Ovary (tissue), 9 donors: ENCODE data around the gene PCDHGB7. TPM values are rescaled to one million over a fixed set of nuclear protein-coding genes. Genes with fewer than 3 reads are reported as not detected.
A peak's percentile ranks its signal among the peaks of the same experiment; 100 is the strongest.
"Not testable (repeated sequence)": the region's sequence is repeated elsewhere in the genome, so short reads cannot be mapped to it uniquely, and the experiment has no call there.

Experiments used
- DNase-seq, 5 donors: peaks; one replicate each; pipeline ENCODE4 v3.0.0-alpha.2; 2019 to 2020
- H3K27ac ChIP-seq, 2 donors: fragments of 200-600 bp; one replicate each; pipeline versions ENCODE4 v1.5.1 to v1.8.0; 2019 to 2022
- H3K27me3 ChIP-seq: fragments of 200-600 bp; one replicate; pipeline ENCODE4 v1.8.0; 2022
- H3K36me3 ChIP-seq: fragments of 200-600 bp; sonication (generic); one replicate; pipeline ENCODE4 v1.5.1; 2019
- H3K4me1 ChIP-seq: one replicate; pipeline ENCODE4 v1.8.1; 2013; ENCODE audit warnings: mild to moderate bottlenecking, moderate library complexity; ENCODE audit not compliant: insufficient read depth
- H3K4me3 ChIP-seq: fragments of 200-600 bp; sonication (generic); one replicate; pipeline ENCODE4 v1.5.1; 2017
- H3K9me3 ChIP-seq, 2 donors: fragments of 200-600 bp in 1 of 2; sonication (generic) in 1 of 2; one replicate each; pipeline versions ENCODE4 v1.5.1 to v1.8.1; 2013 to 2019; ENCODE audit warnings: mild to moderate bottlenecking in 1 of 2, moderate library complexity in 1 of 2
- CTCF ChIP-seq, 3 donors: fragments of 450-650 bp in 2 of 3; fragments of 200-600 bp in 1 of 3; IDR thresholded peaks; one replicate each; pipeline versions ENCODE4 v1.5.1 to v1.8.0; 2016 to 2022; ENCODE audit warnings: antibody characterized with exemption in 3 of 3, mild to moderate bottlenecking in 1 of 3
- EP300 ChIP-seq: sonication (generic); formaldehyde crosslinking; IDR thresholded peaks from one replicate; pipeline ENCODE4 v1.6.1; 2017; ENCODE audit warnings: antibody characterized with exemption
- POLR2A ChIP-seq: fragments of 450-650 bp; IDR thresholded peaks from one replicate; pipeline ENCODE4 v1.6.1; 2017; ENCODE audit warnings: antibody characterized with exemption, mild to moderate bottlenecking, moderate library complexity
- WGBS, 3 donors: extraction: QIAGEN DNeasy Blood & Tissue Kit in 1 of 3; methylation state at CpG; one replicate each; pipeline versions ENCODE4 v1.1.5 to v1.1.7; 2013 to 2017; 5-methylcytosine and 5-hydroxymethylcytosine counted together
- intact Hi-C, 4 donors: fragments of 100-400 bp; cut with DNase I; formaldehyde crosslinking; loops; one replicate each; pipeline versions ENCODE4 v1.11.0 to v1.15.1; 2022 to 2023
- polyA plus RNA-seq, 2 donors: library from polyadenylated mRNA; stranded (reverse); fragments of 200-250 nt in 1 of 2; fragments of 350-450 nt in 1 of 2; fragmentation: Illumina TruSeq in 1 of 2; extraction: RNeasy Lipid Tissue Mini Kit (QIAGEN cat#74804) in 1 of 2; gene quantifications; one replicate each; pipeline ENCODE4 v1.2.3, GENCODE V29; 2013 to 2014
- total RNA-seq, 7 donors: library from RNA; depleted of rRNA in 2 of 7; stranded (reverse); fragments of >200 nt in 2 of 7; fragmentation: NEBNext Ultra II Directional in 3 of 7; extraction: Animal tissue kit (Norgen Biotek cat#: 25700) in 3 of 7; gene quantifications; one replicate each; pipeline versions ENCODE4 v1.1.0 to v1.2.4, GENCODE V29; 2016 to 2023
- donor health status: DM: no; HTN: no; CAD: no; lungs with moderate emphysema.
- donor health status: DM: no; HTN: no; CAD: no.
- donor health status: Bipolar disorder and iron deficiency.
- donor health status: DM: yes; HTN: yes; CAD: no.
- donor health status: DM: no; HTN: no; CAD: no.
- donor health status: DM: yes; HTN: yes; CAD: no.

Gene PCDHGB7
- total and polyA plus RNA-seq, 9 donors = 8.0 to 22.9 (median 19.9) TPM

DNA sequence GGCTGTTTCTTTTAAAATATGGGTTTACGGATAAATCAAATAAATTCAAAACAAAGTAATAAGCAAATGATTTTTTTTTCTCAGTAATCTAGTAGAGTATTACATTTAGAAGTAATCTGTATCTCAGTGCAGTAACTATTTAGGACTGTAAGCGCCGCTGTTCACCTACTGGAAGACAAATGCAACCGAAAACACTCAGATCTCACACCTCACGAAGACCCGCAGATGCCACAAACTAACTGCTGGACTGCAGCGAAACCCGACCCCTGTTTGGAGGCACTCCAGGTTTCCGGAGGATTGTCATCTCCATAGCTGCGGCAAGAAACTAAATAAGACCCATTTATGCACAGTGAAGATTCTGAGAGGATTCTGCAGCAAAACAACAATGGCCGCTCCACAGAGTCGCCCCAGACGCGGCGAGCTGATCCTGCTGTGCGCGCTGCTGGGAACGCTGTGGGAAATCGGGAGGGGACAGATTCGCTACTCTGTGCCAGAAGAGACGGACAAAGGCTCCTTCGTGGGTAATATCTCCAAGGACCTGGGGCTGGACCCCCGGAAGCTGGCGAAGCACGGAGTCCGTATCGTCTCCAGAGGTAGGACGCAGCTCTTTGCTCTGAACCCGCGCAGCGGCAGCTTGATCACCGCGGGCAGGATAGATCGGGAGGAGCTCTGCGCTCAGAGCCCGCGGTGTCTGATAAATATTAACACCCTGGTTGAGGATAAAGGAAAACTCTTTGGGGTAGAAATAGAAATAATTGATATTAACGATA is 24.9 kb upstream of the PCDHGB7 start, which contains the start of gene PCDHGA8:
PCDHGA8 (plus strand) TSS at position 205 of the 770 bp plus-strand sequence; CDS start at position 386, 181 bp downstream.
- intact Hi-C loops = loop anchor here in 1 of 4 donors (10.0 kb wide), 1 partner anchor 162 kb away; no protein-coding TSS in a partner anchor
- Histone ChIP-seq H3K36me3 (no peaks in the 10 kb centered on the region), H3K27me3 (no peaks in the 10 kb centered on the region), H3K4me1 (no peaks in the 10 kb centered on the region), H3K27ac (no peak within 1 kb of the TSS), H3K4me3 (no peak within 1 kb of the TSS), H3K9me3 (peaks cover 9 to 50% of the 10 kb centered on the region in 2 donors)
- TF ChIP-seq CTCF (IDR thresholded peaks at IDR 0.05) (no peak), POLR2A (no peak), EP300 (no peak)
- DNase-seq = no peak
- 24 to 34% (median 26%) methylated on average over 38 of the region's 38 CpGs for WGBS, 3 donors

- TF ChIP-seq EP300 (no peak), CTCF (IDR thresholded peaks at IDR 0.05) (no peak), POLR2A (no peak)
Observed at GRCh38 chr5:141393267-141393666, 24.2 kb upstream of the PCDHGB7 start.

DNA sequence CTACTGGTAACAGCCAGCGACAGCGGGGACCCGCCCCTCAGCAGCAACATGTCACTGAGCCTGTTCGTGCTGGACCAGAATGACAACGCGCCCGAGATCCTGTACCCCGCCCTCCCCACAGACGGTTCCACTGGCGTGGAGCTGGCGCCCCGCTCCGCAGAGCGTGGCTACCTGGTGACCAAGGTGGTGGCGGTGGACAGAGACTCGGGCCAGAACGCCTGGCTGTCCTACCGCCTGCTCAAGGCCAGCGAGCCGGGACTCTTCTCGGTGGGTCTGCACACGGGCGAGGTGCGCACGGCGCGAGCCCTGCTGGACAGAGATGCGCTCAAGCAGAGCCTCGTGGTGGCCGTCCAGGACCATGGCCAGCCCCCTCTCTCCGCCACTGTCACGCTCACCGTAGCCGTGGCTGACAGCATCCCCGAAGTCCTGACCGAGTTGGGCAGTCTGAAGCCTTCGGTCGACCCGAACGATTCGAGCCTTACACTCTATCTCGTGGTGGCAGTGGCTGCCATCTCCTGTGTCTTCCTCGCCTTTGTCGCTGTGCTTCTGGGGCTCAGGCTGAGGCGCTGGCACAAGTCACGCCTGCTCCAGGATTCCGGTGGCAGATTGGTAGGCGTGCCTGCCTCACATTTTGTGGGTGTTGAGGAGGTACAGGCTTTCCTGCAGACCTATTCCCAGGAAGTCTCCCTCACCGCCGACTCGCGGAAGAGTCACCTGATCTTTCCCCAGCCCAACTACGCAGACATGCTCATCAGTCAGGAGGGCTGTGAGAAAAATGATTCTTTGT is 22.9 kb upstream of the PCDHGB7 start:
- H3K4me1 ChIP-seq, H3K36me3 ChIP-seq, H3K27ac ChIP-seq, H3K4me3 ChIP-seq, H3K27me3 ChIP-seq, DNase-seq: not testable (repeated sequence)
- 29 to 46% (median 39%) methylated on average over 44 to 49 of the region's 53 CpGs for WGBS, 3 donors
- peaks cover 14 to 44% of the 10 kb centered on the region in 2 donors for H3K9me3 ChIP-seq
- intact Hi-C loops = loop anchor here in 1 of 4 donors (10.0 kb wide), 1 partner anchor 160 kb away; no protein-coding TSS in a partner anchor

More at GRCh38 chr5:141393267-141393666, 24.2 kb upstream of the PCDHGB7 start:
- no peak overlapping the region for H3K27ac ChIP-seq
- no peaks in the 10 kb centered on the region for H3K27me3 ChIP-seq
- H3K9me3 ChIP-seq = peaks cover 9 to 48% of the 10 kb centered on the region in 2 donors
- H3K36me3 ChIP-seq = no peaks in the 10 kb centered on the region
- 30 to 44% (median 30%) methylated on average over 21 of the region's 21 CpGs for WGBS, 3 donors
- H3K4me1 ChIP-seq = no peaks in the 10 kb centered on the region
- H3K4me3 ChIP-seq = no peak overlapping the region
- no peak for DNase-seq
- intact Hi-C loops = loop anchor here in 1 of 4 donors (10.0 kb wide), 1 partner anchor 162 kb away; no protein-coding TSS in a partner anchor

DNA sequence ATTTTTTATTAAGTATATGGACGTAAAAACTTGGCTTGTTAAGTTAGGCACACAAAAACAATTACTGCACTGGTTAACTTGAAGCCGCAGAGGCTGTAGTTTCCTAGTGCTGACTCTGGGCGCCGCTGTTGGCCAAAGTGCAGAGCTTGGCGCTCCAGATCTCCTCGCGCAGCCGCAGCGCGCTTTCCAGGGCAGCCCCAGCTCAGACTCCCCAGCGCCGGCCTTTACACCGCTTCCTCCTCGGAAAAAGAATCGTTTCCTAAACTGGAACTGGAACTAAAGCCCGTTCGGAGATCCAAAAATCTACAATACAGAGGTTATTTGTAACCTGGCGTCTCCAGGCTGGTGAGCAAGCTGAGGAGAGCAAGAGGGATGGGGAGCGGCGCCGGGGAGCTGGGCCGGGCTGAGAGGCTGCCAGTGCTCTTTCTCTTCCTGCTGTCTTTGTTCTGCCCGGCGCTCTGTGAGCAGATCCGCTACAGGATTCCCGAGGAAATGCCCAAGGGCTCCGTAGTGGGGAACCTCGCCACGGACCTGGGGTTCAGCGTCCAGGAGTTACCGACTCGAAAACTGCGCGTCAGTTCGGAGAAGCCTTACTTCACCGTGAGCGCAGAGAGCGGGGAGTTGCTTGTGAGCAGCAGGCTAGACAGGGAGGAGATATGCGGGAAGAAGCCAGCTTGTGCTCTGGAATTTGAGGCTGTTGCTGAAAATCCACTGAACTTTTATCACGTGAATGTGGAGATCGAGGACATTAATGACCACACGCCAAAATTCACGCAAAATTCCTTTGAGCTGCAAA is 19.5 kb upstream of the PCDHGB7 start, which contains the start of gene PCDHGB5:
PCDHGB5 (plus strand) TSS at position 192 of the 796 bp plus-strand sequence; CDS start at position 373, 181 bp downstream.
- not testable (repeated sequence) for H3K36me3 ChIP-seq, H3K4me1 ChIP-seq, H3K27ac ChIP-seq, H3K27me3 ChIP-seq
- DNase-seq = peak in 3 of 5 donors; percentile 43 to 57 (median 44)
- H3K4me3 ChIP-seq = peak within 1 kb of the TSS; percentile 11
- 5 to 7% (median 7%) methylated on average over 25 to 30 of the region's 43 CpGs for WGBS, 3 donors
- TF ChIP-seq CTCF (IDR thresholded peaks at IDR 0.05) = peak in 1 of 3 donors; percentile 37
- peaks cover 13 to 39% of the 10 kb centered on the region in 2 donors for H3K9me3 ChIP-seq
- intact Hi-C loops = loop anchor here in 1 of 4 donors (10.0 kb wide), 1 partner anchor 157 kb away; no protein-coding TSS in a partner anchor
